ENCODE measurements around the gene EMC10.

- TF ChIP-seq EZH2 (IDR thresholded peaks at IDR 0.05; ENCODE audit: low read length, unreplicated experiment), result no peak
- TF ChIP-seq CTCF (conservative IDR thresholded peaks at IDR 0.05; ENCODE audit: low read depth, low read length), result no peak
Measured at GRCh38 chr19:50460161-50460765, 16.0 kb upstream of the EMC10 start.
